Bronchial epithelial cell (primary cell): ENCODE measurements around the gene TMEM131. TPM values are rescaled to one million over a fixed set of nuclear protein-coding genes. Genes with fewer than 3 reads are reported as not detected.
A peak's percentile ranks its signal among the peaks of the same experiment; 100 is the strongest.

Source experiments
- DNase-seq: peaks from one replicate; pipeline ENCODE4 v3.0.0-alpha.2; 2010; ENCODE audit warnings: low read depth
- FAIRE-seq: peaks from 2 replicates; lab custom pipeline; 2011; peaks lifted over from hg19 to GRCh38; lab: Jason Lieb, UNC
- H3K27me3 ChIP-seq: 2 replicates; pipeline ENCODE4 v1.5.1; 2011; ENCODE audit warnings: low read length; ENCODE audit not compliant: control insufficient read depth, insufficient read depth
- H3K36me3 ChIP-seq: 2 replicates; pipeline ENCODE4 v1.5.1; 2011; ENCODE audit warnings: low read length; ENCODE audit not compliant: control insufficient read depth, insufficient read depth
- H3K4me3 ChIP-seq: 2 replicates; pipeline ENCODE4 v1.5.1; 2011; ENCODE audit warnings: mild to moderate bottlenecking, low read depth, low read length, control low read depth
- CTCF ChIP-seq: IDR thresholded peaks from 2 replicates; pipeline ENCODE4 v1.5.1; 2011; ENCODE audit warnings: mild to moderate bottlenecking, moderate library complexity, low read length, control low read depth, inconsistent platforms; ENCODE audit not compliant: insufficient read depth, severe bottlenecking
- total RNA-seq: library from RNA; depleted of rRNA; stranded (reverse); fragments of >200 nt; gene quantifications from 2 replicates; pipeline ENCODE4 v1.2.1, GENCODE V29; 2014

The TMEM131 gene
- total RNA-seq, 1 donor from 2014 or later = 14.0 TPM

- FAIRE-seq = no peak
- H3K36me3 ChIP-seq = no peaks in the 10 kb centered on the region
- H3K4me3 ChIP-seq = no peak overlapping the region
- H3K27me3 ChIP-seq = no peaks in the 10 kb centered on the region
- DNase-seq = no peak
- TF ChIP-seq CTCF = no peak
Measured at GRCh38 chr2:97969081-97970067, 26.4 kb downstream of the TMEM131 start.

- FAIRE-seq (no peak), DNase-seq (no peak)
- Histone ChIP-seq H3K27me3 (no peaks in the 10 kb centered on the region), H3K4me3 (no peak overlapping the region), H3K36me3 (no peaks in the 10 kb centered on the region)
- TF ChIP-seq CTCF = no peak
Measured at GRCh38 chr2:97967931-97968627, 27.7 kb downstream of the TMEM131 start.

GRCh38 chr2:97967216-97967592 lies 28.5 kb downstream of the TMEM131 start:
- FAIRE-seq (no peak), DNase-seq (no peak)
- H3K36me3 ChIP-seq = no peaks in the 10 kb centered on the region
- no peak overlapping the region for H3K4me3 ChIP-seq
- no peaks in the 10 kb centered on the region for H3K27me3 ChIP-seq
- no peak for TF ChIP-seq CTCF

GRCh38 chr2:97966545-97967215 lies 29.1 kb downstream of the TMEM131 start:
- TF ChIP-seq CTCF = no peak
- Histone ChIP-seq H3K27me3 (no peaks in the 10 kb centered on the region), H3K36me3 (no peaks in the 10 kb centered on the region), H3K4me3 (no peak overlapping the region)
- DNase-seq = peak; percentile 92
- FAIRE-seq = peak; percentile 58

- H3K27me3 ChIP-seq = no peaks in the 10 kb centered on the region
- no peak for TF ChIP-seq CTCF
- H3K36me3 ChIP-seq = no peaks in the 10 kb centered on the region
- DNase-seq (no peak), FAIRE-seq (no peak)
- H3K4me3 ChIP-seq = no peak overlapping the region
Measured at GRCh38 chr2:97965116-97965515, 30.6 kb downstream of the TMEM131 start.
